Body of pancreas (tissue), 4 donors: ENCODE measurements around the gene OVCH1.

Source experiments
- POLR2A ChIP-seq, 3 donors: fragments of 450-650 bp; IDR thresholded peaks; one replicate each; pipeline ENCODE4 v1.6.1; 2016; ENCODE audit warnings: antibody characterized with exemption in 3 of 3, mild to moderate bottlenecking in 2 of 3
- TF ChIP-seq, protein P1 (sequence below), 7 experiments: fragments of 450-650 bp in 4 of 7; fragments of 200-600 bp in 3 of 7; sonication (generic) in 3 of 7; IDR thresholded peaks; one replicate each; pipeline ENCODE4 v1.5.1; 2016 to 2019; ENCODE audit warnings: antibody characterized with exemption in 7 of 7

DNA sequence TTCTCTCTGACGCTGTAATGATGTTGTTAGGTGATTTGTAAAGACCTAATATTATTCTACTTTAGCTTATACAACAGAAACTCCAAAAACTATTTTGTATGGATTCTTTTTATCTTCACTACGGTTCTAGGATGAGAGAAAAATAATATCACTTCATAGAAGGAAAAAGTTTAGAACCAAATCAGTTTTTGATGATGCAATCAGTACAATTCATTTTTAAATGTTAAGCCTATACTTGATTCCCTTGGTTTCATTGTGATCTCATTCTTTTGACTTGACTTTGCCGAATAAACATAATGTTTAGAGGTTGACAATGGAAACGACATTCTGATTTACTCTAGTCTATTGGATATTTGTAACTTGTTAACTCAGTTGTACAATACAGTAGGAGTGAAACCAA is 91.9 kb downstream of the OVCH1 start:
- TF ChIP-seq, protein P1, sequence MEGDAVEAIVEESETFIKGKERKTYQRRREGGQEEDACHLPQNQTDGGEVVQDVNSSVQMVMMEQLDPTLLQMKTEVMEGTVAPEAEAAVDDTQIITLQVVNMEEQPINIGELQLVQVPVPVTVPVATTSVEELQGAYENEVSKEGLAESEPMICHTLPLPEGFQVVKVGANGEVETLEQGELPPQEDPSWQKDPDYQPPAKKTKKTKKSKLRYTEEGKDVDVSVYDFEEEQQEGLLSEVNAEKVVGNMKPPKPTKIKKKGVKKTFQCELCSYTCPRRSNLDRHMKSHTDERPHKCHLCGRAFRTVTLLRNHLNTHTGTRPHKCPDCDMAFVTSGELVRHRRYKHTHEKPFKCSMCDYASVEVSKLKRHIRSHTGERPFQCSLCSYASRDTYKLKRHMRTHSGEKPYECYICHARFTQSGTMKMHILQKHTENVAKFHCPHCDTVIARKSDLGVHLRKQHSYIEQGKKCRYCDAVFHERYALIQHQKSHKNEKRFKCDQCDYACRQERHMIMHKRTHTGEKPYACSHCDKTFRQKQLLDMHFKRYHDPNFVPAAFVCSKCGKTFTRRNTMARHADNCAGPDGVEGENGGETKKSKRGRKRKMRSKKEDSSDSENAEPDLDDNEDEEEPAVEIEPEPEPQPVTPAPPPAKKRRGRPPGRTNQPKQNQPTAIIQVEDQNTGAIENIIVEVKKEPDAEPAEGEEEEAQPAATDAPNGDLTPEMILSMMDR (IDR thresholded peaks at IDR 0.05): no peak
- TF ChIP-seq POLR2A (IDR thresholded peaks at IDR 0.05): no peak
